DOHH2 (cell line): ENCODE results near the gene EGF.
"Not testable (repeated sequence)": the region's sequence is repeated elsewhere in the genome, so short reads cannot be mapped to it uniquely, and the experiment has no call there.

Source experiments
- H3F3A ChIP-seq: fragments of 200-600 bp; sonication (generic), shearing (Covaris generic); 2 replicates; pipeline ENCODE4 v1.6.0; 2016; ENCODE audit warnings: antibody characterized with exemption, mild to moderate bottlenecking; ENCODE audit not compliant: control insufficient read depth, insufficient read depth
- H3K27ac ChIP-seq: fragments of 200-600 bp; sonication (generic); 2 replicates; pipeline ENCODE4 v1.5.1; 2014; ENCODE audit warnings: low read depth, mild to moderate bottlenecking, low read length, moderate library complexity
- H3K27me3 ChIP-seq: fragments of 200-600 bp; sonication (generic); 2 replicates; pipeline ENCODE4 v1.6.1; 2014; ENCODE audit warnings: mild to moderate bottlenecking, low read length, mixed read lengths; ENCODE audit not compliant: control insufficient read depth
- H3K36me3 ChIP-seq: fragments of 200-600 bp; sonication (generic); 2 replicates; pipeline ENCODE4 v1.6.1; 2014; ENCODE audit warnings: mild to moderate bottlenecking, low read length, moderate library complexity, mixed read lengths; ENCODE audit not compliant: control insufficient read depth
- H3K4me1 ChIP-seq: fragments of 200-600 bp; sonication (generic); 2 replicates; pipeline ENCODE4 v1.6.1; 2014; ENCODE audit warnings: mild to moderate bottlenecking, low read length, mixed read lengths; ENCODE audit not compliant: control insufficient read depth
- H3K4me2 ChIP-seq: fragments of 200-600 bp; sonication (generic); 2 replicates; pipeline ENCODE4 v1.6.0; 2014; ENCODE audit warnings: mild to moderate bottlenecking, low read length, moderate library complexity
- H3K4me3 ChIP-seq: fragments of 200-600 bp; sonication (generic); 2 replicates; pipeline ENCODE4 v1.5.1; 2014; ENCODE audit warnings: mild to moderate bottlenecking, low read length, mixed read lengths
- H3K79me2 ChIP-seq: fragments of 200-600 bp; sonication (generic); 2 replicates; pipeline ENCODE4 v1.6.1; 2014; ENCODE audit warnings: mild to moderate bottlenecking, low read length, mixed read lengths; ENCODE audit not compliant: control insufficient read depth
- H3K9me2 ChIP-seq: fragments of 200-600 bp; sonication (generic); replicated peaks from 2 replicates; pipeline ENCODE4 v1.6.1; 2014; ENCODE audit warnings: mild to moderate bottlenecking, low read length, mixed read lengths; ENCODE audit not compliant: control insufficient read depth
- H3K9me3 ChIP-seq: fragments of 200-600 bp; sonication (generic); 2 replicates; pipeline ENCODE4 v1.6.1; 2014; ENCODE audit warnings: antibody characterized with exemption, low read length, mixed read lengths; ENCODE audit not compliant: control insufficient read depth, insufficient read depth
- H4K20me1 ChIP-seq: fragments of 200-600 bp; sonication (generic); 2 replicates; pipeline ENCODE4 v1.6.0; 2014; ENCODE audit warnings: low read depth, mild to moderate bottlenecking, antibody characterized with exemption, low read length, moderate library complexity; ENCODE audit not compliant: control insufficient read depth, insufficient read depth
- EZH2phosphoT487 ChIP-seq: fragments of 200-600 bp; sonication (generic); IDR thresholded peaks from 2 replicates; pipeline ENCODE4 v1.6.1; 2017; ENCODE audit warnings: borderline replicate concordance, mild to moderate bottlenecking, antibody characterized with exemption, low read length, moderate library complexity, mixed read lengths
- TF ChIP-seq, protein P1 (sequence below): fragments of 200-600 bp; sonication (generic); IDR thresholded peaks from one replicate; pipeline ENCODE4 v1.5.1; 2014; ENCODE audit warnings: antibody characterized with exemption, mild to moderate bottlenecking, low read depth, low read length; ENCODE audit not compliant: poor library complexity, severe bottlenecking

Gene EGF

GRCh38 chr4:109875106-109875505, 37.6 kb upstream of the EGF start:
- Histone ChIP-seq H3K27ac (no peak overlapping the region), H3F3A (no peaks in the 10 kb centered on the region), H3K27me3 (no peaks in the 10 kb centered on the region), H3K4me2 (no peak overlapping the region), H3K79me2 (no peaks in the 10 kb centered on the region), H3K4me1 (no peaks in the 10 kb centered on the region), H3K36me3 (no peaks in the 10 kb centered on the region), H3K9me2 (no peaks in the 10 kb centered on the region), H4K20me1 (no peaks in the 10 kb centered on the region), H3K9me3 (no peaks in the 10 kb centered on the region), H3K4me3 (no peak overlapping the region)
- TF ChIP-seq, protein P1, sequence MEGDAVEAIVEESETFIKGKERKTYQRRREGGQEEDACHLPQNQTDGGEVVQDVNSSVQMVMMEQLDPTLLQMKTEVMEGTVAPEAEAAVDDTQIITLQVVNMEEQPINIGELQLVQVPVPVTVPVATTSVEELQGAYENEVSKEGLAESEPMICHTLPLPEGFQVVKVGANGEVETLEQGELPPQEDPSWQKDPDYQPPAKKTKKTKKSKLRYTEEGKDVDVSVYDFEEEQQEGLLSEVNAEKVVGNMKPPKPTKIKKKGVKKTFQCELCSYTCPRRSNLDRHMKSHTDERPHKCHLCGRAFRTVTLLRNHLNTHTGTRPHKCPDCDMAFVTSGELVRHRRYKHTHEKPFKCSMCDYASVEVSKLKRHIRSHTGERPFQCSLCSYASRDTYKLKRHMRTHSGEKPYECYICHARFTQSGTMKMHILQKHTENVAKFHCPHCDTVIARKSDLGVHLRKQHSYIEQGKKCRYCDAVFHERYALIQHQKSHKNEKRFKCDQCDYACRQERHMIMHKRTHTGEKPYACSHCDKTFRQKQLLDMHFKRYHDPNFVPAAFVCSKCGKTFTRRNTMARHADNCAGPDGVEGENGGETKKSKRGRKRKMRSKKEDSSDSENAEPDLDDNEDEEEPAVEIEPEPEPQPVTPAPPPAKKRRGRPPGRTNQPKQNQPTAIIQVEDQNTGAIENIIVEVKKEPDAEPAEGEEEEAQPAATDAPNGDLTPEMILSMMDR = no peak
- TF ChIP-seq EZH2phosphoT487 = no peak

DNA sequence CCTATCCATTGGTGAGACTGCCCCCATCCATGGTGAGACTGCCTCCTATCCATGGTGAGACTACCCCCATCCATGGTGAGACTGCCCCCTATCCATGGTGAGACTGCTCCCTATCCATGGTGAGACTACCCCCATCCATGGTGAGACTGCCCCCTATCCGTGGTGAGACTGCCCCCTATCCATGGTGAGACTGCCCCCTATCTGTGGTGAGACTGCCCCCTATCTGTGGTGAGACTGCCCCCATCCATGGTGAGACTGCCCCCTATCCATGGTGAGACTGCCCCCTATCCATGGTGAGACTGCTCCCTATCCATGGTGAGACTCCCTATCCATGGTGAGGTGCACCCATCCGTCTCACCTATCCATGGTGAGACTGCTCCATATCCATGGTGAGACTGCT, 37.1 kb upstream of the EGF start:
- H3K27ac ChIP-seq, H3K4me3 ChIP-seq, H3K27me3 ChIP-seq, H3F3A ChIP-seq, H3K9me2 ChIP-seq, H3K9me3 ChIP-seq, H4K20me1 ChIP-seq, H3K4me1 ChIP-seq, H3K4me2 ChIP-seq, H3K36me3 ChIP-seq, H3K79me2 ChIP-seq: not testable (repeated sequence)
- TF ChIP-seq, protein P1 = peak; percentile 35

DNA sequence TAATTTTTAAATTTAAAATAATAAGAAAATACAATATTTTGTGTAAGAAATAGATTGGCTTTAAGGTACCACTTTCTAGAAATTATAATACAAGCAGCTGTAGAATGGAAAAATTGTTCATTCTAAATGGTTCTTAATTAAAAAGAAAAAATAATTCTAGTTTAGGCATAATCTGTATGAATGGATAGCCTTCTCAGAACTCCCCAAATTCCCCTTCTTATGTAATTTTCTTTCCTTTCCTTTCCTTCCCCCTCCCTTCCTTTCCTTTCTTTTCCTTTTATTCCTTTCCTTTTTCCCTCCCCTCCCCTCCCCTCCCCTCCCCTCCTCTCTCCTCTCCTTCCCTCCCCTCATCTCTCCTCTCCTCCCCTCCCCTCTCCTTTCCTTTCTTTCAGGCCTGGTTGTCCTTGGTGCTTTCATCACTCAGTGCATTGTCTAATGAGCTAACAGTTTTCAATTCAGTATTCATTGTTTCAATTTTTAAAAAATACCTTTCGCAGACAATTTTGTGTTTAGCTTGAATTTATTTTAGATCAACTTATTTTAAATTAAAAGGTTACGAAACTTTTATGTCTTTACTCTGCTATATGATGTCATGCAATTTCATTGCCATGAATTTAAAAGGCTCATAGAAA, 35.9 kb upstream of the EGF start:
- no peak overlapping the region for H3K4me3 ChIP-seq
- TF ChIP-seq EZH2phosphoT487 = no peak
- TF ChIP-seq, protein P1 = no peak
- H3K4me2 ChIP-seq = no peak overlapping the region
- no peaks in the 10 kb centered on the region for H3K9me3 ChIP-seq
- no peaks in the 10 kb centered on the region for H3K79me2 ChIP-seq
- H3F3A ChIP-seq = no peaks in the 10 kb centered on the region
- no peaks in the 10 kb centered on the region for H3K4me1 ChIP-seq
- no peaks in the 10 kb centered on the region for H3K36me3 ChIP-seq
- no peaks in the 10 kb centered on the region for H4K20me1 ChIP-seq
- H3K27ac ChIP-seq = no peak overlapping the region
- H3K27me3 ChIP-seq = no peaks in the 10 kb centered on the region
- no peaks in the 10 kb centered on the region for H3K9me2 ChIP-seq

DNA sequence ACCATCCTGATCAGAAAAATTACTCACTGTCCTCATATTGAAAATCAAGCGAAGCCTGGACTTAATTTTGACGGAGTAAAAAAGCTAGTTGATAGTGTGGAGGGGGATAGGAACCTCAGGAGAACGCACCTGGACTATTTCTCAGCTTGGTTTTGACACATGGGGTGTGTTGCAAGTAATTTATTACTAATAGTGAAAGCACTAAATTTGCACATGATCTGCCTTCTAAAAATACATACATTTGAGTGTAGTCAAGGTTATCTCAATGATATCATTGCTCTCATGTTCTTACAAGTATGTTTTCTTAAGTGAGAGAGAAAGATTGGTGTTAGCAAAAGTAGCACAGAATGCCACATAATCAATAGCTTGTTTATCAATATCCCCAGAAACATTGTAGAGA, 35.3 kb upstream of the EGF start:
- Histone ChIP-seq H3K27me3 (no peaks in the 10 kb centered on the region), H3K9me3 (no peaks in the 10 kb centered on the region), H3K4me1 (no peaks in the 10 kb centered on the region), H3F3A (no peaks in the 10 kb centered on the region), H3K4me2 (no peak overlapping the region), H3K36me3 (no peaks in the 10 kb centered on the region), H3K9me2 (no peaks in the 10 kb centered on the region), H3K27ac (no peak overlapping the region), H3K79me2 (no peaks in the 10 kb centered on the region), H4K20me1 (no peaks in the 10 kb centered on the region), H3K4me3 (no peak overlapping the region)
- TF ChIP-seq EZH2phosphoT487 = no peak
- TF ChIP-seq, protein P1 = no peak
